Activated gamma-delta T cell treated with anti-CD3 and anti-CD28 coated beads, Interleukin-2, amount 50 U/mL, for 16 hours (primary cell): ENCODE measurements around the gene TNFSF15.

Source experiments
- DNase-seq: peaks from one replicate; pipeline ENCODE4 v3.0.0-alpha.2; 2020; ENCODE audit warnings: low read depth

Gene TNFSF15

GRCh38 chr9:114789006-114789405, 16.8 kb downstream of the TNFSF15 start:
- no peak for DNase-seq

- no peak for DNase-seq
Observed at GRCh38 chr9:114787781-114788498, 17.9 kb downstream of the TNFSF15 start.

GRCh38 chr9:114787214-114787613, 18.6 kb downstream of the TNFSF15 start:
- no peak for DNase-seq

- DNase-seq: no peak
Observed at GRCh38 chr9:114785866-114786650, 19.8 kb downstream of the TNFSF15 start.

- no peak for DNase-seq
Observed at GRCh38 chr9:114784721-114785279, 21.0 kb downstream of the TNFSF15 start.

- no peak for DNase-seq
Observed at GRCh38 chr9:114782586-114782985, 23.3 kb downstream of the TNFSF15 start.

- DNase-seq: no peak
Observed at GRCh38 chr9:114779352-114779845, 26.4 kb downstream of the TNFSF15 start.

GRCh38 chr9:114777821-114778609, 27.8 kb downstream of the TNFSF15 start:
- peak; percentile 13 for DNase-seq

GRCh38 chr9:114776683-114777399, 29.0 kb downstream of the TNFSF15 start:
- DNase-seq: no peak

- no peak for DNase-seq
Observed at GRCh38 chr9:114775981-114776380, 29.9 kb downstream of the TNFSF15 start.

- no peak for DNase-seq
Observed at GRCh38 chr9:114775121-114775520, 30.7 kb downstream of the TNFSF15 start.

GRCh38 chr9:114774524-114774923, 31.3 kb downstream of the TNFSF15 start:
- DNase-seq: no peak

- no peak for DNase-seq
Observed at GRCh38 chr9:114771889-114772288, 34.0 kb downstream of the TNFSF15 start.

GRCh38 chr9:114770991-114771390, 34.8 kb downstream of the TNFSF15 start:
- DNase-seq: no peak

GRCh38 chr9:114769624-114770023, 36.2 kb downstream of the TNFSF15 start:
- DNase-seq: no peak

GRCh38 chr9:114763220-114763619, 42.6 kb downstream of the TNFSF15 start:
- DNase-seq: no peak

- DNase-seq: no peak
Observed at GRCh38 chr9:114761523-114761922, 44.3 kb downstream of the TNFSF15 start.

GRCh38 chr9:114759512-114760341, 46.1 kb downstream of the TNFSF15 start:
- no peak for DNase-seq

GRCh38 chr9:114757984-114758383, 47.9 kb downstream of the TNFSF15 start:
- no peak for DNase-seq

GRCh38 chr9:114757395-114757794, 48.4 kb downstream of the TNFSF15 start:
- DNase-seq: no peak

- DNase-seq: no peak
Observed at GRCh38 chr9:114756920-114757319, 48.9 kb downstream of the TNFSF15 start.
